HG02840 (cell line): ENCODE data around the gene LILRB5.
"Not testable (repeated sequence)": the region's sequence is repeated elsewhere in the genome, so short reads cannot be mapped to it uniquely, and the experiment has no call there.

Source experiments
- ATAC-seq: cut with Tn5 transposase; IDR thresholded peaks from one replicate; pipeline ENCODE4 v1.9.1; 2021; ENCODE audit warnings: mild to moderate bottlenecking, moderate library complexity, moderate number of reproducible peaks; ENCODE audit not compliant: unreplicated experiment, low FRiP score

Gene LILRB5

GRCh38 chr19:54247106-54247930 lies 9.8 kb downstream of the LILRB5 start:
- no peak for ATAC-seq

DNA sequence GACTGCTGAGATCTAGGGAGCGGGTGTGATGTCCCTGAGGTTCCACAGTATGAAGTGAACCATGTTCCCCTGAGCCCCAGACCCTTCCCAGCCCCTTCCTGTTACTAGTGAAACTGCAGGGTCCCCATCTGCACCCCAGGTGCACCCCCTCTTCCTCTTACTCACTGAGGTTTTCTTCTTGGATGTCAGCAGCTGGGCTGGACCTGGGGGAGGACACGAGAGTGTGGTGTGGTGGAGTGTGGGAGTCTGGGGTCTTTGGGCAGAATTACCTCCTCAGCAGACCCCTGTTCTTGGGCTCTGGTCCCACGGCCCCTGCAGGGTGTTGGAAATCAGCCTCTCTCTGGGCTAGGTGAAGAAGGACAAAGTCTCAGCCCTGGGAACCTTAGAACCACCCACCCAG lies 11.1 kb downstream of the LILRB5 start:
- ATAC-seq, result no peak

GRCh38 chr19:54243809-54244208 lies 13.3 kb downstream of the LILRB5 start:
- not testable (repeated sequence) for ATAC-seq

DNA sequence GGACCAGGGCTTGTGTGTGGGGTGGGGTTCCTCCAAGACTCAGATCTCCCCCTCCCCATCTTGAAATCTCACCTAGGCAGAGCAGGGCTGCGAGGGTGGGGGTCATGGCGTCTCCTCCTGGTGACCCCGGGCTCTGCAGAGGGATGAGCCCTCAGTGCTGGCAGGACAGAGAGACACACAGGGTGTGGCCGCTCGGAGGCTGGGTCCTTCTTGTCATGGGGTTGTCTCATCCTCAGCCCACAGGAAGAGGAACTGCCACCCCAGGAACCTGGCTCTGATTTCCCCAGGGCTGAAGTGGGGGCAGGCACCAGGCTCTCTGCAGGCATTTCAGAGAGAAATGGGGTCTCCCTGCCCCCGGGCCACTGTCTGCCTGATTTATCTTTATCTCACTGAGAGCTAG lies 14.4 kb downstream of the LILRB5 start, which contains the start of gene LILRA6:
Gene LILRA6, minus strand, starts transcription at position 145 of the 400 bp plus-strand sequence.
- ATAC-seq, result not testable (repeated sequence)

DNA sequence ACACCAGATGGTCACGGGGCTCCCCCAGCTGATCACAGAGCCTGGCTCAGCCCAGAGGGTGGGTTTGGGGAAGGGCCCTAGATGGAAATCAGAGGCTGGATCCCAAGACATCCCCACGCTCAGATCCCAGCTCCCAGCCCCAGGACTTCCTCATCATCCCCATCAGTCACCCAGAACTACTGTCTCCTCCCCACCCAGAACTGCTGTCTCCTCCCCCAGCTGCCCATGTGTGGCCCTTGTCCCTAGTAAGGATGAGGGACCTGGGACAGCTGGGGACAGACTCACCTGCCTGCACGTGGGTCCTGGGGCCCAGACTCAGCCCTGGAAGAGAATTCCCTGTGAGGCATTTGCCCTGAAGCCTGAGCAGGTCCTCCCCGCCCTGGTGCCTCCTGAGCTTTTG lies 14.8 kb downstream of the LILRB5 start:
- not testable (repeated sequence) for ATAC-seq

GRCh38 chr19:54240372-54241336 lies 16.4 kb downstream of the LILRB5 start:
- ATAC-seq, result not testable (repeated sequence)

- not testable (repeated sequence) for ATAC-seq
Observed at GRCh38 chr19:54239491-54240371, 17.3 kb downstream of the LILRB5 start.

DNA sequence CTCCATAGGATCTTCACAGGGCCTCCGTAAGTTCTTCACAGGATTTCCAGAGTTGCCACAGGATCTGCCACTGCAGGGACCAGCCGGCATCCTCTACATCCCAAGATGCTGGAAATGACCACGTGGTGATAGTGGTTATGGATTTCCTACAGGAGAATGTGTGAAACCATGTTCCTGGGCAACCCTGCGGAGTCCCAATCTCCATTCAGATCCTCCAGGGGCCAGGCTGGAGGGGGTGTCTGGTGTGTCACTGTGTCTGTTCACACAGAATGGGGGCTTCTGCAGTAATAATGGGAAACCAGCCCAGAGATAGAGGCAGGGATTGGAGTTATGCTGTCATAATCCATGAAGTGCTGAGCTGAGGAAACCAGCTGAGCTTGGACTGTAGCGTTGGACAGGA lies 23.1 kb downstream of the LILRB5 start:
- no peak for ATAC-seq

GRCh38 chr19:54231077-54231931 lies 25.8 kb downstream of the LILRB5 start:
- peak; percentile 63 for ATAC-seq

DNA sequence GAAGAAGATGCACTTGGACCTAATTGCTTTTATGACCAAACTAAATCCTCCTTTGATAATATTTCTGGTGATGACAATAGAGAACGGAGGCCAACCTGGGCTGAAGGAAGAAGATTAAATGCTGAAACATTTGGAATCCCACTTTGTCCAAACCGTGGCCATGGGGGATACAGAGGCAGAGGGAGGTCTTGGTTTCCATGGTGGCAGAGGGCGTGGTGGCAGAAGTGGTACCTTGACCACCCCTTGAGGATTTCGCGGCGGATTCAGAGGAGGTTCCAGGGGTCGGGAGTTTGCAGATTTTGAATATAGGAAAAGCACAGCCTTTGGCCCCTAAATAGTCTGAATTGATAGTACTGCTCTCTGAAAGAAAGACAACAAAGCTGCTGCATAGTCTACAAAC lies 27.0 kb downstream of the LILRB5 start:
- ATAC-seq, result no peak

- no peak for ATAC-seq
Observed at GRCh38 chr19:54229146-54229545, 27.9 kb downstream of the LILRB5 start.

GRCh38 chr19:54224619-54225018 lies 32.5 kb downstream of the LILRB5 start:
- ATAC-seq, result not testable (repeated sequence)

GRCh38 chr19:54223937-54224281 lies 33.2 kb downstream of the LILRB5 start:
- not testable (repeated sequence) for ATAC-seq

DNA sequence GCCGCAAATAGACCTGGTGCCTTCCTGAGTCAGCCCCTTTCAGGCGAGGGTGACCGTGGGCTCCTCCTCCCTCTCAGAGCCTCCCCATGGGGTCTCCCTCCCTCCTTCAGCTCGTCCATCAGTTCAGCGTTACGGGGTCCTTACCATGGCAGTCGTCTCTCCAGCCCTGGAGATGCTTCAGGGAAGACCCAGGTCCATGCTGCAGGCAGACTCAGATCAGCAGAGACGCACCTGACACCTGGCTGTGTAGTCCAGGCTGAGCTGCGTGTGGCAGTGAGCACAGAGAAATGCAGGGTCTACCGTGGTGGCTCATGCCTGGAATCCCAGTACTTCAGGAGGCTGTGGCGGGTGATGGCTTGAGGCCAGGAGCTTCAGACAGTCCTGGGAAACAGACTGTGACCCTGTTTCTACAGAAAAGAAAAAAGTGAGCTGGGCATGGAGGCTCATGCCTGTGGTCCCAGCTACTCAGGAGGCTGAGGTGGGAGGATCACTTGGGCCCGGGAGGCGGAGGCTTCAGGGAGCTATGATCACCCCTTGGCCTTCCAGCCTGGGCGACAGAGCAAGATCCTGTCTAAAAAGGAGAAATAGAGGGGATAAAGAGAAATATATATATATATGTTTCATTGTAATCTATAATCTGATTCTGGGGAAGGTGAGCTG lies 33.7 kb downstream of the LILRB5 start:
- not testable (repeated sequence) for ATAC-seq

DNA sequence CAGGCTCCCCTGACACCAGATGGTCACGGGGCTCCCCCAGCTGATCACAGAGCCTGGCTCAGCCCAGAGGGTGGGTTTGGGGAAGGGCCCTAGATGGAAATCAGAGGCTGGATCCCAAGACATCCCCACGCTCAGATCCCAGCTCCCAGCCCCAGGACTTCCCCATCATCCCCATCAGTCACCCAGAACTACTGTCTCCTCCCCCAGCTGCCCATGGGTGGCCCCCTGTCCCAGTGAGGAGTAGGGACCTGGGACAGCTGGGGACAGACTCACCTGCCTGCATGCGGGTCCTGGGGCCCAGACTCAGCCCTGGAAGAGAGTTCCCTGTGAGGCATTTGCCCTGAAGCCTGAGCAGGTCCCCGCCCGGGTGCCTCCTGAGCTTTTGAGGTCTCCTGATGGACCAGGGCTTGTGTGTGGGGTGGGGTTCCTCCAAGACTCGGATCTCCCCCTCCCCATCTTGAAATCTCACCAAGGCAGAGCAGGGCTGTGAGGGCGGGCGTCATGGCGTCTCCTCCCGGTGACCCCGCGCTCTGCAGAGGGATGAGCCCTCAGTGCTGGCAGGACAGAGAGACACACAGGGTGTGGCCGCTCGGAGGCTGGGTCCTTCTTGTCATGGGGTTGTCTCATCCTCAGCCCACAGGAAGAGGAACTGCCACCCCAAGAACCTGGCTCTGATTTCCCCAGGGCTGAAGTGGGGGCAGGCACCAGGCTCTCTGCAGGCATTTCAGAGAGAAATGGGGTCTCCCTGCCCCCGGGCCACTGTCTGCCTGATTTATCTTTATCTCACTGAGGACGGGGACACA lies 34.4 kb downstream of the LILRB5 start, which contains the start of gene LILRB3:
Gene LILRB3, minus strand, starts transcription at position 534 of the 803 bp plus-strand sequence. Its CDS starts 31 bp downstream, at position 503.
- not testable (repeated sequence) for ATAC-seq

DNA sequence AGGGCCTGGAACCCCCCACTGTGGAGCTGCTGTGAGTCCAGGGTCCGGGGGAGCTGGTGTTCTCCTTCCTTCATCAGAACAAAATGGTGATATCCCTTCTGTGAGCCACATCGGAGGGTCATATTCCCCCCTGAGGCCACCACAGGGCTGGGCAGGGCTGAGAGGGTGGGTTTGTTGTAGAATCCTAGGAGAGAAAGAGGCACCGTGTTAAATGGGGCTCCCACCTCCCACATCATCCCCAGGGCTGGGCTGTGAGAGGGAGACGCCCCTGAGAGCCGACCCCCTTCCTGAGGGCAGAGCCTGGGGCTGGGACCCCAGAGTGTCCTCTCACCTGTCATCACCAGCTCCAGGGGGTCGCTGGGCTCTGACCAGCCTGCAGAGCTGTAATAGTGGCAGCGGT lies 35.1 kb downstream of the LILRB5 start:
- ATAC-seq, result not testable (repeated sequence)

DNA sequence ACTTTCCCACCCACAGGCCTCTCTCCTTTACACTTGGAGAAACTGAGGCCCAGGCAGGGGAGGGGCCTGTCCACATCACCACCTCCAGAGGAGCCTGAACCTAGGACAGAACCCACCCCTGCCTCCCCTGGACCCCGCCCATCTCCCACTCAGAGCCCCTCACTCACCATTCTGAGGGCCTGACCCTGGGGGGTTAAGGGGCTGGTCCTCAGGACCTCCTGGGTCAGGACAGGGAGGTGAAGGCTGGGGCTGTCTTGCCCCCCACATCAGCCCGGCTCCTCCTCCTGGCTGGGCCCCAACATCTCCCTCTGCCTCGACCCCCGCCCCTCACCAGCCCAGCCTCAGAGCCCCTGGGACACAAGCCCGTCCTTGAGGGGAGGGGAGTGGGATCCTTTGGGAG lies 37.4 kb downstream of the LILRB5 start:
- not testable (repeated sequence) for ATAC-seq
